ENCODE measurements around the gene LGALS9B.
"Not testable (repeated sequence)": the region's sequence is repeated elsewhere in the genome, so short reads cannot be mapped to it uniquely, and the experiment has no call there.

DNA sequence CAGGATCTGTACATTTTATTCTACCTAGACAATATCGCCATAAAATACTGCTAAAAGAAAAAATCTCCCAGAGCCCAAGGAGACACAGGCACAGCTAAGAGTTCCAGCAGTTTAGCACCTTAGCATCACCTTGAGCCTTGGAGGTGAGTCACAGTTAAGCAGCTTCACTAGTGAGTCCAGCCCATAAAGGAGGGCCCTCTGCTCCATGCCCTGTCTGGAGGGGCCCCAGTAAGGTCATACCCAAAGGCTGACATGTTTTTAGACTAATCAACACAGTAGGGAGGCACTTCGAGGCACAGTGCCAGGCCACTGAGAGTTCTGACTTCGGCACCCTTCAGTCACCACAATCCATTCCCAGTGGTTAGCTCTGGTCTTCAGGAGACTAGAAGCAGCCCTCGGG lies 2.6 kb upstream of the LGALS9B start:
- TF ChIP-seq CTCF (IDR thresholded peaks at IDR 0.05; ENCODE audit: extremely low read depth in 1 of 2, insufficient read depth in 1 of 2, low read depth in 1 of 2, low read length in 2 of 2); FOS (IDR thresholded peaks at IDR 0.05; ENCODE audit: borderline replicate concordance, insufficient read depth, low read length); MYC (IDR thresholded peaks at IDR 0.05; ENCODE audit: low read depth, low read length): not testable (repeated sequence)

Data from endothelial cell of umbilical vein (primary cell).